NCI-H1092 treated with DMSO at 0.1 percent for 48 hours (cell line): ENCODE data around the gene FAM136A.
"Not testable (repeated sequence)": the region's sequence is repeated elsewhere in the genome, so short reads cannot be mapped to it uniquely, and the experiment has no call there.

Experiments used
- DNase-seq: peaks from one replicate; lab custom pipeline; 2025; lab: John Stamatoyannopoulos, UW

FAM136A gene

GRCh38 chr2:70297828-70298227, 4.0 kb downstream of the FAM136A start:
- not testable (repeated sequence) for DNase-seq

- no peak for DNase-seq
These were observed 18.2 kb downstream of the FAM136A start for GRCh38 chr2:70283500-70284191.

GRCh38 chr2:70282439-70282838, 19.4 kb downstream of the FAM136A start:
- no peak for DNase-seq

- no peak for DNase-seq
These were observed 21.5 kb downstream of the FAM136A start for GRCh38 chr2:70280242-70280798.

- no peak for DNase-seq
These were observed 31.5 kb downstream of the FAM136A start for GRCh38 chr2:70270323-70270722.

GRCh38 chr2:70269422-70270302, 32.2 kb downstream of the FAM136A start:
- DNase-seq = not testable (repeated sequence)

GRCh38 chr2:70266925-70267324, 34.9 kb downstream of the FAM136A start:
- not testable (repeated sequence) for DNase-seq

GRCh38 chr2:70261501-70261900, 40.4 kb downstream of the FAM136A start:
- DNase-seq = no peak

GRCh38 chr2:70258532-70258875, 43.4 kb downstream of the FAM136A start:
- DNase-seq = no peak

GRCh38 chr2:70255637-70256314, 46.1 kb downstream of the FAM136A start:
- DNase-seq = no peak

GRCh38 chr2:70250434-70250833, 51.4 kb downstream of the FAM136A start:
- DNase-seq = no peak

GRCh38 chr2:70248181-70248847, 53.6 kb downstream of the FAM136A start, which contains the start of gene TIA1:
TSS of gene TIA1 (minus strand) at chr2:70248628. CDS start at chr2:70248430, 198 bp downstream.
- peak; percentile 97 for DNase-seq

GRCh38 chr2:70247364-70248180, 54.3 kb downstream of the FAM136A start:
- DNase-seq = no peak
